CD14-positive monocyte (primary cell): Measurements from ENCODE around the gene PCBP3. TPM values are rescaled to one million over a fixed set of nuclear protein-coding genes. Genes with fewer than 3 reads are reported as not detected.

Source experiments
- DNase-seq, 3 donors: peaks; one replicate each; pipeline ENCODE4 v3.0.0-alpha.2; 2011 to 2022
- H2AFZ ChIP-seq: 2 replicates; pipeline ENCODE4 v1.6.0; 2012; ENCODE audit warnings: mild to moderate bottlenecking, low read depth, low read length, inconsistent platforms; ENCODE audit not compliant: insufficient read depth, poor library complexity, severe bottlenecking
- H3K27ac ChIP-seq, 2 donors: 1 replicate in 1 of 2; 2 replicates in 1 of 2; pipeline ENCODE4 v1.5.1; 2012 to 2013; ENCODE audit warnings: low read length in 2 of 2, control low read depth in 1 of 2, inconsistent platforms in 1 of 2, low read depth in 1 of 2, mild to moderate bottlenecking in 1 of 2
- H3K27me3 ChIP-seq, 2 donors: one replicate each; pipeline versions ENCODE4 v1.6.0 to v1.6.1; 2011 to 2013; ENCODE audit warnings: low read length in 2 of 2; ENCODE audit not compliant: control insufficient read depth in 2 of 2, insufficient read depth in 2 of 2
- H3K36me3 ChIP-seq, 2 donors: replicated peaks in 1 of 2; 1 replicate in 1 of 2; 2 replicates in 1 of 2; pipeline versions ENCODE4 v1.5.1 to v1.6.1; 2012 to 2013; ENCODE audit warnings: low read length in 2 of 2, control low read depth in 1 of 2, inconsistent platforms in 1 of 2, mild to moderate bottlenecking in 1 of 2; ENCODE audit not compliant: insufficient read depth in 2 of 2, control insufficient read depth in 1 of 2
- H3K4me1 ChIP-seq, 2 donors: 1 replicate in 1 of 2; 2 replicates in 1 of 2; pipeline versions ENCODE4 v1.5.1 to v1.6.1; 2012 to 2013; ENCODE audit warnings: low read length in 2 of 2, control low read depth in 1 of 2, inconsistent platforms in 1 of 2, mild to moderate bottlenecking in 1 of 2, moderate library complexity in 1 of 2; ENCODE audit not compliant: insufficient read depth in 2 of 2, control insufficient read depth in 1 of 2
- H3K4me2 ChIP-seq: replicated peaks from 2 replicates; pipeline ENCODE3; 2012; ENCODE audit warnings: low read length, moderate library complexity, mild to moderate bottlenecking; ENCODE audit not compliant: poor library complexity, severe bottlenecking; ENCODE audit errors: extremely low read depth
- H3K4me3 ChIP-seq, 3 experiments: fragments of 200-600 bp in 1 of 3; sonication (generic) in 1 of 3; replicated peaks in 1 of 3; 1 replicate in 2 of 3; 2 replicates in 1 of 3; pipeline ENCODE4 v1.5.1; 2011 to 2013; ENCODE audit warnings: low read length in 3 of 3, mild to moderate bottlenecking in 3 of 3, control low read depth in 2 of 3, low read depth in 2 of 3, inconsistent platforms in 1 of 3, moderate library complexity in 1 of 3
- H3K79me2 ChIP-seq: 2 replicates; pipeline ENCODE4 v1.6.0; 2012; ENCODE audit warnings: mild to moderate bottlenecking, control low read depth, inconsistent platforms, low read length, moderate library complexity; ENCODE audit not compliant: insufficient read depth
- H3K9ac ChIP-seq: 2 replicates; pipeline ENCODE4 v1.6.0; 2017; ENCODE audit warnings: low read length, mild to moderate bottlenecking; ENCODE audit not compliant: insufficient read depth, poor library complexity, severe bottlenecking
- H3K9me3 ChIP-seq, 2 donors: replicated peaks in 1 of 2; 1 replicate in 1 of 2; 2 replicates in 1 of 2; pipeline versions ENCODE4 v1.5.1 to v1.6.1; 2012 to 2013; ENCODE audit warnings: low read length in 2 of 2, control low read depth in 1 of 2; ENCODE audit not compliant: control insufficient read depth in 1 of 2, insufficient read depth in 1 of 2
- H4K20me1 ChIP-seq: 2 replicates; pipeline ENCODE4 v1.6.0; 2012; ENCODE audit warnings: mild to moderate bottlenecking, low read length, control low read depth, moderate library complexity; ENCODE audit not compliant: insufficient read depth
- H3K27ac Mint-ChIP-seq, 7 donors: one replicate each; pipeline ENCODE4 v1.8.0; 2020; ENCODE audit warnings: mild to moderate bottlenecking in 7 of 7, mixed read lengths in 7 of 7, moderate library complexity in 6 of 7, inconsistent platforms in 2 of 7
- H3K27me3 Mint-ChIP-seq, 3 donors: one replicate each; pipeline ENCODE4 v1.8.0; 2021 to 2022; ENCODE audit warnings: low read depth in 3 of 3, mild to moderate bottlenecking in 3 of 3, mixed read lengths in 3 of 3, moderate library complexity in 3 of 3, inconsistent platforms in 1 of 3
- H3K36me3 Mint-ChIP-seq, 2 donors: one replicate each; pipeline ENCODE4 v1.8.0; 2020; ENCODE audit warnings: mixed read lengths in 2 of 2, inconsistent platforms in 1 of 2, mild to moderate bottlenecking in 1 of 2
- H3K4me1 Mint-ChIP-seq: one replicate; pipeline ENCODE4 v1.8.0; 2020; ENCODE audit warnings: mild to moderate bottlenecking, mixed read lengths
- H3K4me3 Mint-ChIP-seq, 2 donors: one replicate each; pipeline ENCODE4 v1.8.0; 2020; ENCODE audit warnings: mild to moderate bottlenecking in 2 of 2, mixed read lengths in 2 of 2, moderate library complexity in 1 of 2
- H3K9me3 Mint-ChIP-seq, 7 donors: one replicate each; pipeline ENCODE4 v1.8.0; 2020 to 2022; ENCODE audit warnings: mixed read lengths in 7 of 7, mild to moderate bottlenecking in 6 of 7, moderate library complexity in 6 of 7, inconsistent platforms in 2 of 7
- WGBS: methylation state at CpG from one replicate; pipeline ENCODE4 v1.1.5; 2013; ENCODE audit warnings: missing lambda C conversion rate; ENCODE audit not compliant: insufficient coverage; 5-methylcytosine and 5-hydroxymethylcytosine counted together
- intact Hi-C, 2 donors: fragments of 100-400 bp; cut with micrococcal nuclease; formaldehyde crosslinking; loops; one replicate each; pipeline versions ENCODE4 v1.15.0 to v1.15.1; 2023
- polyA plus RNA-seq, 3 donors: library from polyadenylated mRNA; depleted of rRNA in 1 of 3; unstranded in 2 of 3; stranded (reverse) in 1 of 3; fragments of 300-500 nt in 2 of 3; fragments of >200 nt in 1 of 3; fragmentation: Illumina TruSeq in 2 of 3; gene quantifications; 1 replicate in 2 of 3; 2 replicates in 1 of 3; pipeline ENCODE4 v1.2.3, GENCODE V29; 2012 to 2021
- TF ChIP-seq, protein P1 (sequence below): fragments of 200-600 bp; IDR thresholded peaks from one replicate; pipeline ENCODE4 v1.8.0; 2022; ENCODE audit warnings: antibody characterized with exemption, mild to moderate bottlenecking

Gene PCBP3
- polyA plus RNA-seq, 3 donors: 0.34 to 0.49 TPM; not detected in 1

DNA sequence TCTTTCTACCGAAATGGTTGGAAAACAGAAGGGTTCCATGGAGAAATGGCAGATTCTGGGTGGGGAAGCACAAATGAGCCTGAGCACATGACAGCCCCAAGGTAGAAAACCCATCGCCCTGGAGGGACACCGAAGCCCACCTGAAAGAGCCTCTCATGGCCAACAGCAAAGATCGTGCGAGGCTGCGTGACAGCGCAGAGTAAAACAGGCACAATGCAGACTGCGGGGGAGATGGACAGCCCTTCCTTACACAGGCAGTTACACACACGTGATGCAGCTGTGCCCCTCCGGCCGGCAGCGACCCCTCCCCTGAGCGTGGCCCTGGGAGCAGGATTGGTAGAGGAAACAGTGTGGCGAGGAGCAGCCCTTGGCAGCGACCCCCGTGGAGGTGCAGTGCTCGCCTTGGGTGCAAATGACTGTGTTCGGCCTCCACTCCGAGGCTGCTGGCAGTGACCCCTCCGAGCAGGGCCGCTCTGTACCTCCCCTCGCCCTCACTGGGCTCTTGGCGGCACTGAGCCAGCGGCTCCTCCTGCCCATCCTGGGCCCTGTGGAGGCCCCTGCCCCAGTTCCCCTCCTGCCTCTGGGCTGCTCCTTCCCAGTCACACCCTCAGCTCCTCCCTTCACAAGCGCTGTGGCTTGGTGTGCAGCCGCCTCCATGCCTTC lies 217.1 kb downstream of the PCBP3 start:
- TF ChIP-seq, protein P1, sequence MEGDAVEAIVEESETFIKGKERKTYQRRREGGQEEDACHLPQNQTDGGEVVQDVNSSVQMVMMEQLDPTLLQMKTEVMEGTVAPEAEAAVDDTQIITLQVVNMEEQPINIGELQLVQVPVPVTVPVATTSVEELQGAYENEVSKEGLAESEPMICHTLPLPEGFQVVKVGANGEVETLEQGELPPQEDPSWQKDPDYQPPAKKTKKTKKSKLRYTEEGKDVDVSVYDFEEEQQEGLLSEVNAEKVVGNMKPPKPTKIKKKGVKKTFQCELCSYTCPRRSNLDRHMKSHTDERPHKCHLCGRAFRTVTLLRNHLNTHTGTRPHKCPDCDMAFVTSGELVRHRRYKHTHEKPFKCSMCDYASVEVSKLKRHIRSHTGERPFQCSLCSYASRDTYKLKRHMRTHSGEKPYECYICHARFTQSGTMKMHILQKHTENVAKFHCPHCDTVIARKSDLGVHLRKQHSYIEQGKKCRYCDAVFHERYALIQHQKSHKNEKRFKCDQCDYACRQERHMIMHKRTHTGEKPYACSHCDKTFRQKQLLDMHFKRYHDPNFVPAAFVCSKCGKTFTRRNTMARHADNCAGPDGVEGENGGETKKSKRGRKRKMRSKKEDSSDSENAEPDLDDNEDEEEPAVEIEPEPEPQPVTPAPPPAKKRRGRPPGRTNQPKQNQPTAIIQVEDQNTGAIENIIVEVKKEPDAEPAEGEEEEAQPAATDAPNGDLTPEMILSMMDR: no peak
- Histone ChIP-seq H3K27me3 (no peaks in the 10 kb centered on the region), H3K4me1 (no peaks in the 10 kb centered on the region), H3K36me3 (no peaks in the 10 kb centered on the region), H3K9ac (no peak overlapping the region), H3K79me2 (no peaks in the 10 kb centered on the region), H3K4me3 (no peak overlapping the region), H3K9me3 (no peaks in the 10 kb centered on the region), H4K20me1 (no peaks in the 10 kb centered on the region), H3K4me2 (no peak overlapping the region), H3K27ac (no peak overlapping the region), H2AFZ (no peak overlapping the region)
- 95% methylated on average over 20 of the region's 26 CpGs for WGBS
- intact Hi-C loops: no loop called here
- Mint-ChIP-seq H3K27me3 (no peaks in the 10 kb centered on the region), H3K27ac (peak overlapping the region in 1 of 7 donors; percentile 70), H3K9me3 (no peaks in the 10 kb centered on the region), H3K36me3 (no peaks in the 10 kb centered on the region), H3K4me3 (no peak overlapping the region), H3K4me1 (no peaks in the 10 kb centered on the region)
- DNase-seq: no peak

DNA sequence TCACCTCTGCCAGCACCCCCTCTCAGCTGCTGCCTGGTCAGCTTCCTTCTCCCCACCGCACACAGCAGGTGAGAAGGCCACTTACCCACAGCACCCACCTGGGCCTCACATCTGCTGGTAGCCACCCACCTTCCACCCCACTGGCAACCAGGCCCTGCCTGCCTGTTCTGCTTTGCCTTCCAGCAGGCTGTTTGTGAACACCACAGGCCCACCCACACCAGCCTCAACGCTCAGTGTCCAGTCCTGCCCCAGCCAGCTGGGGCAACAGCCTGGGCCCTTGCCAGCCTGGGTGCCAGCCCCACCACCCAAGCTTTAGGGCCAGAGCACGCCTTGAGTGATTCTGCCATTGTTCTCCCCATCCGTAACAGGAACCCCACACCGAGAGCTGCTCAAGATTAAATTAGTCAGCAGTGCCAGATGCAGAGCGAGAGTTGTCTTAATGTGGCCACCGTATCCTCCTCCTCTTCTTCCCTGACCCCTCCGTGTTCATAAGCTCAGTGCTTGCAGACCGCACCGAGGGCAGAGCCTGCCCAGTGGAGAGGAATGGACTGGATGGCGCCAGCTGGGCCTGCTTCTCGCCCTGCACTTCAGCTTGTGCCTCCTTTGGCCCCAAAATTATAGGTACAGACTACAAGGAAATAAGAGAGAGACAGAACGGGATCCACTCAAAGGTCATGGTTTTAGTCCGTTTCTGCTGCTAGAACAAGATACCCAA lies 217.8 kb downstream of the PCBP3 start:
- Mint-ChIP-seq H3K4me3 (no peak overlapping the region), H3K27ac (no peak overlapping the region), H3K36me3 (no peaks in the 10 kb centered on the region), H3K27me3 (no peaks in the 10 kb centered on the region), H3K4me1 (no peaks in the 10 kb centered on the region), H3K9me3 (no peaks in the 10 kb centered on the region)
- WGBS: 90% methylated on average over 7 of the region's 14 CpGs
- H4K20me1 ChIP-seq: no peaks in the 10 kb centered on the region
- no peaks in the 10 kb centered on the region for H3K9me3 ChIP-seq
- H2AFZ ChIP-seq: no peak overlapping the region
- TF ChIP-seq, protein P1: no peak
- H3K9ac ChIP-seq: no peak overlapping the region
- H3K4me2 ChIP-seq: no peak overlapping the region
- H3K4me1 ChIP-seq: no peaks in the 10 kb centered on the region
- H3K4me3 ChIP-seq: no peak overlapping the region
- no peaks in the 10 kb centered on the region for H3K36me3 ChIP-seq
- intact Hi-C loops: no loop called here
- H3K27ac ChIP-seq: no peak overlapping the region
- H3K79me2 ChIP-seq: no peaks in the 10 kb centered on the region
- H3K27me3 ChIP-seq: no peaks in the 10 kb centered on the region
- no peak for DNase-seq
